Vagina (tissue), 2 donors: ENCODE measurements around the gene RAD51C.

ENCODE experiments used
- CTCF ChIP-seq, 3 experiments: fragments of 450-650 bp in 2 of 3; fragments of 200-600 bp in 1 of 3; sonication (generic) in 1 of 3; IDR thresholded peaks; one replicate each; pipeline ENCODE4 v1.5.1; 2017 to 2019; ENCODE audit warnings: antibody characterized with exemption in 3 of 3, mild to moderate bottlenecking in 2 of 3, moderate library complexity in 2 of 3
- POLR2A ChIP-seq, 2 donors: fragments of 450-650 bp; IDR thresholded peaks; one replicate each; pipeline ENCODE4 v1.6.1; 2017; ENCODE audit warnings: antibody characterized with exemption in 2 of 2, mild to moderate bottlenecking in 2 of 2, moderate library complexity in 2 of 2
- POLR2AphosphoS5 ChIP-seq, 2 donors: sonication (generic); formaldehyde crosslinking; IDR thresholded peaks; one replicate each; pipeline ENCODE4 v1.9.0; 2017; ENCODE audit warnings: antibody characterized with exemption in 2 of 2, mild to moderate bottlenecking in 2 of 2, low read depth in 1 of 2; ENCODE audit not compliant: insufficient read depth in 1 of 2

GRCh38 chr17:58679263-58680037, 13.0 kb upstream of the RAD51C start:
- no peak for TF ChIP-seq CTCF (IDR thresholded peaks at IDR 0.05)
- TF ChIP-seq POLR2A (IDR thresholded peaks at IDR 0.05), result no peak
- TF ChIP-seq POLR2AphosphoS5 (IDR thresholded peaks at IDR 0.05; ENCODE audit: insufficient read depth in 1 of 2, low read depth in 1 of 2), result no peak
